ENCODE results near the gene ZSCAN30. TPM values are rescaled to one million over a fixed set of nuclear protein-coding genes. Genes with fewer than 3 reads are reported as not detected.

The ZSCAN30 gene
- total RNA-seq, 3 donors from 2014 or later: 12.5 to 33.2 (median 21.3) TPM

GRCh38 chr18:35322486-35323458 is 32.7 kb upstream of the ZSCAN30 start:
- Histone ChIP-seq H3K4me1 (no peaks in the 10 kb centered on the region), H3K9me3 (no peaks in the 10 kb centered on the region), H3K4me3 (no peak overlapping the region), H3K36me3 (no peaks in the 10 kb centered on the region), H3K27ac (no peak overlapping the region), H3K27me3 (no peaks in the 10 kb centered on the region)
- TF ChIP-seq CTCF (IDR thresholded peaks at IDR 0.05) (no peak), POLR2A (IDR thresholded peaks at IDR 0.05) (no peak), POLR2AphosphoS5 (IDR thresholded peaks at IDR 0.05) (no peak)
- no peak for DNase-seq (ENCODE audit: low spot score in 2 of 2)
- intact Hi-C loops (cut with DNase I; ENCODE audit: low total_unique reads): no loop called here

GRCh38 chr18:35311496-35311895 is 21.5 kb upstream of the ZSCAN30 start:
- no peaks in the 10 kb centered on the region for H3K4me1 ChIP-seq
- intact Hi-C loops (cut with DNase I; ENCODE audit: low total_unique reads): no loop called here
- DNase-seq (ENCODE audit: low spot score in 2 of 2): no peak
- no peak overlapping the region for H3K4me3 ChIP-seq
- H3K9me3 ChIP-seq: peaks cover 35 to 38% of the 10 kb centered on the region in 2 donors
- no peak overlapping the region for H3K27ac ChIP-seq
- no peaks in the 10 kb centered on the region for H3K36me3 ChIP-seq
- TF ChIP-seq POLR2AphosphoS5 (IDR thresholded peaks at IDR 0.05) (no peak), POLR2A (IDR thresholded peaks at IDR 0.05) (no peak), CTCF (IDR thresholded peaks at IDR 0.05) (no peak)
- H3K27me3 ChIP-seq: no peaks in the 10 kb centered on the region

- H3K9me3 ChIP-seq: peaks cover 74 to 82% of the 10 kb centered on the region in 2 donors
- H3K36me3 ChIP-seq: no peaks in the 10 kb centered on the region
- H3K27me3 ChIP-seq: no peaks in the 10 kb centered on the region
- H3K4me3 ChIP-seq: no peak overlapping the region
- no peak overlapping the region for H3K27ac ChIP-seq
- TF ChIP-seq CTCF (IDR thresholded peaks at IDR 0.05) (no peak), POLR2A (IDR thresholded peaks at IDR 0.05) (no peak), POLR2AphosphoS5 (IDR thresholded peaks at IDR 0.05) (no peak)
- H3K4me1 ChIP-seq: no peaks in the 10 kb centered on the region
- intact Hi-C loops (cut with DNase I; ENCODE audit: low total_unique reads): no loop called here
- DNase-seq (ENCODE audit: low spot score in 2 of 2): no peak
Observed at GRCh38 chr18:35306588-35307250, 16.7 kb upstream of the ZSCAN30 start.

GRCh38 chr18:35303610-35304009 is 13.6 kb upstream of the ZSCAN30 start:
- Histone ChIP-seq H3K9me3 (peaks cover 78 to 91% of the 10 kb centered on the region in 2 donors), H3K4me1 (no peaks in the 10 kb centered on the region), H3K27ac (no peak overlapping the region), H3K27me3 (no peaks in the 10 kb centered on the region), H3K36me3 (no peaks in the 10 kb centered on the region), H3K4me3 (no peak overlapping the region)
- intact Hi-C loops (cut with DNase I; ENCODE audit: low total_unique reads): no loop called here
- DNase-seq (ENCODE audit: low spot score in 2 of 2): no peak
- TF ChIP-seq POLR2AphosphoS5 (IDR thresholded peaks at IDR 0.05) (no peak), CTCF (IDR thresholded peaks at IDR 0.05) (no peak), POLR2A (IDR thresholded peaks at IDR 0.05) (no peak)

GRCh38 chr18:35296060-35296459 is 6.0 kb upstream of the ZSCAN30 start:
- peaks cover 4% of the 10 kb centered on the region for H3K36me3 ChIP-seq
- no peaks in the 10 kb centered on the region for H3K4me1 ChIP-seq
- no peak overlapping the region for H3K27ac ChIP-seq
- H3K4me3 ChIP-seq: no peak overlapping the region
- no peaks in the 10 kb centered on the region for H3K27me3 ChIP-seq
- peaks cover 11 to 22% of the 10 kb centered on the region in 2 donors for H3K9me3 ChIP-seq
- no peak for TF ChIP-seq CTCF (IDR thresholded peaks at IDR 0.05)
- TF ChIP-seq POLR2A (IDR thresholded peaks at IDR 0.05): no peak
- no peak for TF ChIP-seq POLR2AphosphoS5 (IDR thresholded peaks at IDR 0.05)
- no peak for DNase-seq (ENCODE audit: low spot score in 2 of 2)
- intact Hi-C loops (cut with DNase I; ENCODE audit: low total_unique reads): no loop called here

All from breast epithelium (tissue), 4 donors.